HG02840 (cell line): Measurements from ENCODE around the gene HSFX3.
"Not testable (repeated sequence)": the region's sequence is repeated elsewhere in the genome, so short reads cannot be mapped to it uniquely, and the experiment has no call there.

Experiments
- ATAC-seq: cut with Tn5 transposase; IDR thresholded peaks from one replicate; pipeline ENCODE4 v1.9.1; 2021; ENCODE audit warnings: mild to moderate bottlenecking, moderate library complexity, moderate number of reproducible peaks; ENCODE audit not compliant: unreplicated experiment, low FRiP score

Gene HSFX3

GRCh38 chrX:149518236-149518635 lies 31.5 kb downstream of the HSFX3 start:
- no peak for ATAC-seq

- ATAC-seq = no peak
Observed at GRCh38 chrX:149517308-149517707, 32.4 kb downstream of the HSFX3 start.

GRCh38 chrX:149516604-149517003 lies 33.1 kb downstream of the HSFX3 start:
- ATAC-seq = no peak

- no peak for ATAC-seq
Observed at GRCh38 chrX:149515954-149516602, 33.6 kb downstream of the HSFX3 start.

- ATAC-seq = no peak
Observed at GRCh38 chrX:149513825-149514428, 35.8 kb downstream of the HSFX3 start.

GRCh38 chrX:149512225-149512885 lies 37.4 kb downstream of the HSFX3 start:
- ATAC-seq = peak; percentile 70

GRCh38 chrX:149511081-149511480 lies 38.6 kb downstream of the HSFX3 start:
- ATAC-seq = no peak

GRCh38 chrX:149510386-149510785 lies 39.3 kb downstream of the HSFX3 start:
- no peak for ATAC-seq

GRCh38 chrX:149508467-149508866 lies 41.3 kb downstream of the HSFX3 start:
- no peak for ATAC-seq

- ATAC-seq = no peak
Observed at GRCh38 chrX:149506349-149506748, 43.4 kb downstream of the HSFX3 start.

- no peak for ATAC-seq
Observed at GRCh38 chrX:149505671-149506070, 44.1 kb downstream of the HSFX3 start.

- ATAC-seq = peak; percentile 71
Observed at GRCh38 chrX:149504915-149505651, 44.6 kb downstream of the HSFX3 start, which contains the start of gene IDS. Gene IDS (minus strand): TSS chrX:149505306. CDS start chrX:149505137, 169 bp downstream.

GRCh38 chrX:149504226-149504914 lies 45.4 kb downstream of the HSFX3 start:
- peak; percentile 40 for ATAC-seq

- ATAC-seq = peak; percentile 64
Observed at GRCh38 chrX:149503446-149503845, 46.3 kb downstream of the HSFX3 start.

- not testable (repeated sequence) for ATAC-seq
Observed at GRCh38 chrX:149502923-149503322, 46.8 kb downstream of the HSFX3 start.

GRCh38 chrX:149499766-149500165 lies 50.0 kb downstream of the HSFX3 start:
- no peak for ATAC-seq

- no peak for ATAC-seq
Observed at GRCh38 chrX:149498767-149499166, 51.0 kb downstream of the HSFX3 start.
